Dedifferentiated amniotic fluid mesenchymal stem cell (primary cell): ENCODE results near the gene NT5DC2.
"Not testable (repeated sequence)": the region's sequence is repeated elsewhere in the genome, so short reads cannot be mapped to it uniquely, and the experiment has no call there.

Source experiments
- DNase-seq: peaks from one replicate; pipeline ENCODE4 v3.0.0-alpha.2; 2016; ENCODE audit errors: extremely low spot score

The NT5DC2 gene

DNA sequence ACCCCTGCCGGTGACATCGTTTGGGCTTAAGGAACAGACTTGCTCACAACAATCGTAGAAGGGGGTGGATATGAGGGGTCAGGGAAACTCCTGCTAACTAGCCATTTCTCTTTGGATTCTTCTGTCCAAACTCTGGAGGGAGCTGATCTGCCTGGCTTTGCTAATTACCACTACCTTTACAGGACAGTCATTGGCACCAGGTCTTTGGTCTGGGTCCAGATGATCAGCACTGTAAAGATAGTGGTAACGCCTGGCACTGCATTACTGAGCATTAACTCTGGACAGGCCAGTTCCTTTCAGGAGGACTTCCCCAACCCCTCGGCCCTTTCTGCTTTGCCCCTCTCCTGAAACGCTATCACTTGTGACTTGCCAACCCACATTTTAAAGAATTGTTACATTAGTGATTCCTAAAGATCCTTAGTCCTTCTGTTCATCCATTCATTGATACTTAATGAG lies 3.5 kb upstream of the NT5DC2 start:
- DNase-seq, result no peak

- DNase-seq, result peak; percentile 99
These were observed 2.9 kb upstream of the NT5DC2 start, which contains the start of gene UQCC5 for GRCh38 chr3:52536369-52537164. Gene UQCC5 (plus strand): TSS chr3:52536605. CDS start chr3:52536756, 151 bp downstream.

- DNase-seq, result no peak
These were observed 2.4 kb upstream of the NT5DC2 start for GRCh38 chr3:52536112-52536368.

GRCh38 chr3:52535411-52536111 lies 1.9 kb upstream of the NT5DC2 start:
- DNase-seq, result no peak

DNA sequence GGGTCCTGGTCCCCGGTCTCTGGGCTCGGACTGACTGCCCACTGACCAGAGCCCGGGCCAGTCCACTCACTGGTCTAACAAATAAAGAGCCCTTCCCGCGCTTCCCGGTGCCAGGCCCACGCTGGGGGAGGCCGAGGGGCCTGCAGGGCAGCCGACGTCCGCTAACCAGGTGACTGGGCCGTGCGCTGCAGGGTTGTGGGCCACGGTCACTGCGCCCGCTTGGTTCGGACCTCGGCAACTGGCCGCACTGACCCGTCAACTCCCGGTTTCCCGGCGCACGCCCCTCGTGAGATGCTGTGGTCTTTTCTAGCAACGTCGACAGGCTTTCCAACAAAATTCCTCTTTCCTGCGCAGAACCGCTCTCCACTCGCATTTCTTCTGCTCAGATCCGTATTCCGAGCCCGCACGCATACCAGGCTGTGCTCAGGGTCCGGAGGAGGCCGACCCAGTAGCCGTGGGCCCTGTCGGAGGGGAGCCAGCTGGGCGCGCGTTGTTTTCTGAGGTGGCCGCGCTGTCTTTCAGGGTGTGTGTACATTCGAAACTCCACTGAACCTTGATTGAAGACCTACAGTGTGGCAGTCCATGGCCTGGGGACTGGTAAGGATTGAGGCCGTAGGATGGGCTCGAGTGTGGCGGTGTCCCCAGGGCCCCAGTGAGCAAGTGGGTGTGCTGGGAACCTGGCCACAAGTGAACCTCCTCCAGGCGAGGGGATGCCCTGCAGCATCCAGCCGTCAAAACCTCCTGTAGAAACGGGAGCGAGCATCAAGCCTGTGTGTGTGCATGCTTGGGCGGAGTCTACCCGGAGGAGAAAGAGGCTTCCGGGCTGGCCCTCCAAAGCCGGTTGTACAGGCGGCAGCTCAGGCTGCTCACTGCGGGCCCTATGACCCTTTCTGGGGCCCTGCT lies 875 bp upstream of the NT5DC2 start:
- no peak for DNase-seq

- DNase-seq, result no peak
These were observed 627 bp downstream of the NT5DC2 start for GRCh38 chr3:52532838-52533622.

GRCh38 chr3:52532517-52532837 lies 1.2 kb downstream of the NT5DC2 start:
- DNase-seq, result no peak

- DNase-seq, result no peak
These were observed 1.7 kb downstream of the NT5DC2 start for GRCh38 chr3:52531860-52532516.

DNA sequence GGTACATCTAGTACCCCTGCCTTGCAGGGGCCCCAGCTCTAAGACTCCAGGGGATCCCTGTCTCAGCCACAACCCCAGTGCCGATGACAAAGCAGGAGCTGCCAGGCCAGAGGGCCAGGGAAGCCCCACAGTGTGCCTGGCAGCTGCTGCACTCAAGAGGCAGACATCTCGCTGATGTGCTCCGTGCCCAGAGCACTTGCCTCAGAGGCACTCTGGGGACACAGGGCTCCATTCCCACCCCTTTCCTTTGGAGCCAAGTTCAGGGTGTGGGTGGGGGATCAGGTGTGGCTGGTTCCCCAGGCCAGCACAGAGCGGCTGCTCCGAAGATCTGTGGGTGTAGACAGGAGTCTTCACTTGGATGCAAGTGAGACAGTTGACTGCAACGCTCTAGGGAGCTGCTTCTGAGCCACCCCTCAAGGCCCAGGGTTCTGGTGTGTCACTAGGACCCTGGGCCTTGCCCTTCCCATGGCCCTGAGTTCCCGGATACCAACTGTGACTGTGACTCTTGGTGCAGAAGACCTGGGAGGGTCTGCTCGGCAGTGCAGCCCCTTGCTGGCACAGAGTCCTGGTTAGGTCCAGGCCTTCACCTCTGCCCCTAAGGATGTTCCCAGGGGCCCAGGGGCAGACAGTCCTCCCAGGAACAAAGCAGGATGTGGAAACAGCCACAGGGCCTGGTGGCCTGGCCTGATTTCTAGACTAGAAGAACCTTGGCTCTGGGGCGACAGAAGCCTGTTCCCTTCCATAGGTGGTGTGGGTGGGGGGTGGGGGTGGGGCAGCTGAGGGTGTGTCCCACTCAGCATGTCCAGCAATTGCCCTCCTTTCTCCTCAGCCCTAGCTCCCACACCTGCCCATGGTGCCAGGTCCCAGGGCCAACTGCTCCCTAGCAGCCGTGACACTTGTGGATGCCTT lies 2.5 kb downstream of the NT5DC2 start:
- DNase-seq, result no peak

- DNase-seq, result no peak
These were observed 4.0 kb downstream of the NT5DC2 start for GRCh38 chr3:52529376-52530333.

- no peak for DNase-seq
These were observed 4.9 kb downstream of the NT5DC2 start for GRCh38 chr3:52528586-52529375.

DNA sequence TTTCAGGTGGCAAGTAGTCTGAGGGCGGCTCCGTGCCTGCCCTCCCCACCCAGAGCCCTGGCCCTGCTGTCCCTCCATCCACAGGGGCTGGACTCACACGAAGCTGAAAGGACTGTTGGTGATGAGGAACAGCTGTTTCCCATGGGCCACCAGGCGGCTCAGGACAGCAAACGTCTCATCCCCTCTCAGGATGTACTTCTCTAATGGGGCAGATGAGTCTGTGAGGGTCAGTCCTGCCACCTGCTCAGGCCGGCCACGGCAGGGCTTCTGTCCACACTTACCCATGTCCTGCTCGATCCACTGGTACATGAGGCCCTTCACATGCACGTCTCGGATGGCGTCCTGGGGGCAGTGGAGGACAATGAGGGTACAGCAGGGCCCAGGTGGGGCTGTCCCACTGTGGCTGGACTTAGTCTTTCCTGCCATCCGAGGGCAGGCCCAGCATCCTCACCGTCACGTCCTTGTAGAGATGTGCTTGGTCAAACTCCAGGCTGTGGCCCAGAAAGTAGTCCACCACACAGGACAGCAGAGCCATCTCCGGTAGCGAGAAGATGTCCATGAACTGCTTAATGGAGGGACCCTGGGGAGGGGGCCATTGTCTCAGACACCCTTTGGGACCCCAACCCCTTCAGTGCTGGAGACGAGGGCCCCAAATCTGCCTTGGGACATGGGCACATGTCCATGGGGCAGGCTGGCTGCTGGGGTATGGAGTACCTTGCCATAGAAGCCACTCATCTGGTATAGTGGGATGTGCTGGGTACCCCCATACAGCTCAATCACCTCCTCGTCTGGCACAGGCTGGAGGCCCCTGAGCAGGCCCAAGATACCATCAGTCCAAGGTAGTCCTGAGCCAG lies 5.7 kb downstream of the NT5DC2 start:
- no peak for DNase-seq

DNA sequence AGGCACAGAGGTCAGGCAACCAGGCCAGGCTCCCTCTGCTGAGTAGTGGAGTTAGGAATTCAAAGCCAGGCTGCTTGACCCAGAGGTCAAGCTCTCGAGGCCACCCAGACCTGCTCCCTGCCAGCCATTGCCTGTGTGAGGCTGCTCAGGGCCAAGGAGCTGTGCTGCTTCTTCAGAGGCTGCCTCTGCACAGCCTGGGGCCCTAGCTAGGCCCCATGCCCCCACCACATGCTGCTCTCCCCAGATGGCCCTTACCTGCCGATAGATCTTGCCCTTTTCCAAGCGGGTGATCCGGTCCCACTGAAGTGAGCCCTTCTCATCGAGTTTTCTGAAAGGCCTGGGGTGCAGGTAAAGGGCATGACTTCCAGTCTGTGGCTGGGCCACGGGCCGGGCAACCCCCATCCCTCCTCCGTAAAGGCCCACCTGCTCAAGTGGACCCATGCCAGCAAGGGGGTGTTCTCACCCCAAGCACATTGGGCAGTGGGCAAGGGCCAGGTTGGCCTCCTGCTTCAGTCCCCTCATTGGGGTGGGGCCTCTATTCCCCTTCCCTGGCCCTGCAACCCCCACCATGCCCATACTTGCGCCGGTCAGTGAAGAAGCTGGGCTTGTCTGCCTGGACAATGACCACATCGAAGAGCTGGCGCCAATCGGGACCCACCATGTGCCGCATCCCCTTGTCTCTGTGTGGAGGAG lies 6.5 kb downstream of the NT5DC2 start:
- no peak for DNase-seq

DNA sequence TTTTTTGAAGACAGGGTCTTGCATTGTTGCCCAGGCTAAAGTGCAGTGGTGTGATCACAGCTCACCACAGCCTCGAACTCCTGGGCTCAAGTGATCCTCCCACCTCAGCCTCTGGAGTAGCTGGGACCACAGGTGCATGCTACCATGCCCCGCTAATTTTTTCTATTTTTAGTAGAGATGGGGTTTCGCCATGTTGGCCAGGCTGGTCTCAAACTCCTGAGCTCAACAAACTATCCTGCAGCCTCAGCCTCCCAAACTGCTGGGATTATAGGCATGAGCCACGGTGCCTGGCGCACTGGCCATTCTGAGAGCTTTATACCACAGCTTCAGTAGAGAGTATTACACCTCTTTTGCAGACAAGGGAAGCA lies 7.0 kb downstream of the NT5DC2 start:
- not testable (repeated sequence) for DNase-seq

- DNase-seq, result no peak
These were observed 7.7 kb downstream of the NT5DC2 start for GRCh38 chr3:52525680-52526561.
